ENCODE measurements around the gene TEAD4. TPM values are rescaled to one million over a fixed set of nuclear protein-coding genes. Genes with fewer than 3 reads are reported as not detected.

The TEAD4 gene
- total RNA-seq, 1 donor from 2014 or later = 48.8 TPM

GRCh38 chr12:3004655-3005565 lies 45.7 kb downstream of the TEAD4 start:
- TF ChIP-seq CTCF (conservative IDR thresholded peaks at IDR 0.05; ENCODE audit: low read depth, low read length) = peak; percentile 36
- H3K4me3 ChIP-seq (ENCODE audit: low read depth, low read length) = no peak overlapping the region
- no peak for DNase-seq (ENCODE audit: low read depth)

GRCh38 chr12:3005736-3006135 lies 46.5 kb downstream of the TEAD4 start:
- no peak overlapping the region for H3K4me3 ChIP-seq (ENCODE audit: low read depth, low read length)
- no peak for TF ChIP-seq CTCF (conservative IDR thresholded peaks at IDR 0.05; ENCODE audit: low read depth, low read length)
- no peak for DNase-seq (ENCODE audit: low read depth)

GRCh38 chr12:3009780-3010179 lies 50.6 kb downstream of the TEAD4 start:
- TF ChIP-seq CTCF (conservative IDR thresholded peaks at IDR 0.05; ENCODE audit: low read depth, low read length) = no peak
- no peak for DNase-seq (ENCODE audit: low read depth)
- no peak overlapping the region for H3K4me3 ChIP-seq (ENCODE audit: low read depth, low read length)

- no peak overlapping the region for H3K4me3 ChIP-seq (ENCODE audit: low read depth, low read length)
- TF ChIP-seq CTCF (conservative IDR thresholded peaks at IDR 0.05; ENCODE audit: low read depth, low read length) = no peak
- DNase-seq (ENCODE audit: low read depth) = no peak
Observed at GRCh38 chr12:3010214-3010930, 51.2 kb downstream of the TEAD4 start.

- TF ChIP-seq CTCF (conservative IDR thresholded peaks at IDR 0.05; ENCODE audit: low read depth, low read length) = no peak
- no peak for DNase-seq (ENCODE audit: low read depth)
- H3K4me3 ChIP-seq (ENCODE audit: low read depth, low read length) = no peak overlapping the region
Observed at GRCh38 chr12:3012786-3013185, 53.6 kb downstream of the TEAD4 start.

- TF ChIP-seq CTCF (conservative IDR thresholded peaks at IDR 0.05; ENCODE audit: low read depth, low read length) = no peak
- no peak overlapping the region for H3K4me3 ChIP-seq (ENCODE audit: low read depth, low read length)
- no peak for DNase-seq (ENCODE audit: low read depth)
Observed at GRCh38 chr12:3014641-3015040, 55.4 kb downstream of the TEAD4 start.

Data from epithelial cell of proximal tubule (primary cell).